Suprapubic skin (tissue), 4 donors: ENCODE data around the gene ASPDH.

Experiments used
- CTCF ChIP-seq, 2 donors: fragments of 200-600 bp in 1 of 2; fragments of 450-650 bp in 1 of 2; sonication (generic) in 1 of 2; IDR thresholded peaks; one replicate each; pipeline ENCODE4 v1.5.1; 2016 to 2019; ENCODE audit warnings: antibody characterized with exemption in 2 of 2, mild to moderate bottlenecking in 1 of 2, moderate library complexity in 1 of 2
- EP300 ChIP-seq: sonication (generic); formaldehyde crosslinking; IDR thresholded peaks from one replicate; pipeline ENCODE4 v1.6.1; 2017; ENCODE audit warnings: antibody characterized with exemption
- POLR2A ChIP-seq, 2 donors: fragments of 450-650 bp; IDR thresholded peaks; one replicate each; pipeline ENCODE4 v1.6.1; 2017; ENCODE audit warnings: antibody characterized with exemption in 2 of 2, mild to moderate bottlenecking in 2 of 2, moderate library complexity in 2 of 2
- POLR2AphosphoS5 ChIP-seq, 3 donors: sonication (generic); formaldehyde crosslinking; IDR thresholded peaks; one replicate each; pipeline ENCODE4 v1.6.1; 2017; ENCODE audit warnings: antibody characterized with exemption in 3 of 3

DNA sequence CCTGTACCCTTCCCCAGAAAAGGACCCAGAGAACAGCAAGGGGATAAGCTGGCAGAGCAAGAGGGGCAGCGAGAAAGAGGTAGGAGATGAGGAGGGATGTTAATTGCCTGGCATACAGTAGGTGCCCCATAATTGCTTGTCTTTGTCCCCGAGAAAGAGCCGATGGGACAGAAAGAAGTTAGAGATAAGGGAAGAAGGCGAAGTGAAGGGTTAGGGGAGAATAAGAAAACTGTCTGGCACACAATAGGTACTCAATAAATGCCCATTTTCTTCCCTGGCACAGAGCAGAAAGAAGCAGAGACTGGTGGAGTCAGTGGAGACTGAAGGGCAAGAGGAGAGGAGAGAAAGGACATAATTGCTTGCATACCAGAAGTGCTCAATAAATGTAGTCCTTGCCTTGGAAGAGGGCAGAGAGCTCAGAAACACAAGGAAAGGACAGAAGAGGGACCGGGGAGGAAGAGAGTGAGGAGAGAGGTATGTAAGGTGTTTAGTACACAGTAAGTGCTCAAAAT is 18.6 kb downstream of the ASPDH start:
- TF ChIP-seq CTCF (IDR thresholded peaks at IDR 0.05) (no peak), EP300 (no peak), POLR2A (IDR thresholded peaks at IDR 0.05) (no peak), POLR2AphosphoS5 (IDR thresholded peaks at IDR 0.05) (no peak)
